ENCODE results near the gene ADGRV1.

The ADGRV1 gene

GRCh38 chr5:90553711-90554110, 4.9 kb upstream of the ADGRV1 start:
- DNase-seq (ENCODE audit: low read depth, low spot score) = no peak
- no peak overlapping the region for H3K9ac ChIP-seq (ENCODE audit: insufficient read length, low read depth)
- TF ChIP-seq ZNF274 (IDR thresholded peaks at IDR 0.05; ENCODE audit: low read depth, low read length) (no peak), SUZ12 (IDR thresholded peaks at IDR 0.05; ENCODE audit: extremely low read depth, insufficient read depth, insufficient read length) (no peak), YY1 (IDR thresholded peaks at IDR 0.05; ENCODE audit: insufficient read depth, insufficient read length) (no peak)
- H3K27me3 ChIP-seq (ENCODE audit: insufficient read depth, insufficient read length) = peaks cover 6% of the 10 kb centered on the region
- H3K9me3 ChIP-seq (ENCODE audit: insufficient read depth, low read length) = no peaks in the 10 kb centered on the region
- H3K4me1 ChIP-seq (ENCODE audit: insufficient read depth, insufficient read length) = no peaks in the 10 kb centered on the region
- no peak overlapping the region for H3K4me3 ChIP-seq (ENCODE audit: insufficient read length, low read depth)
- H3K36me3 ChIP-seq (ENCODE audit: insufficient read depth, insufficient read length, low read length) = no peaks in the 10 kb centered on the region

DNA sequence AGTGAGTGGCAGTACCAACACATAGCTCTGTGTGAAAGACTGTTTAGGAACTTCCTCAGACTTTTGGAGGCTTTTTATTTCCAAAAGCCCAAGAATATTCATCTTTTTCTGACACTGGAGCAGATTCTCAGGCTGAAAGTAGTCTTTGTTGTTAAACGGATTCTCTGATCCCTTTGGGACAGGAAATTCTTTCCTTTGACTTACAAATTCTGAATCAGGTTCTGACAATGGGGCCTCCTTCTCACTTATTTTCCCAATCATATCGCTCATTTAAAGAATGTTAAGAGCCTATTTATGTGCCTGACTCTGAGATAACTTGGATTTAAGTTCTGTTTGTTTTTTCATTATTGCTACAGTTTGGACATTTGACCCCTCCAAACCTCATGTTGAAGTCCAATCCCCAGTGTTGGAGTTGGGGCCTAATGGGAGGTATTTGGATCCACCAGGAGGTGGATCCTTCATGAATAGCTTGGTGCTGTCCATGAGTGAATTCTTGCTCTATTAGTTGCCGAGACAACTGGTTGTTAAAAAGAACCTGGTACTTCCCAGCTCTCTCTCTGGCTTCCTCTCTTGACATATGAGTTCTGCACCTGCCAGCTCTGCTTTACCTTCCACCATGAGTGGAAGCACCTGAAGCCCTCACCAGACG, 4.1 kb upstream of the ADGRV1 start:
- Histone ChIP-seq H3K4me3 (ENCODE audit: insufficient read length, low read depth) (no peak overlapping the region), H3K9me3 (ENCODE audit: insufficient read depth, low read length) (no peaks in the 10 kb centered on the region), H3K27me3 (ENCODE audit: insufficient read depth, insufficient read length) (peaks cover 6% of the 10 kb centered on the region), H3K9ac (ENCODE audit: insufficient read length, low read depth) (no peak overlapping the region), H3K36me3 (ENCODE audit: insufficient read depth, insufficient read length, low read length) (no peaks in the 10 kb centered on the region), H3K4me1 (ENCODE audit: insufficient read depth, insufficient read length) (no peaks in the 10 kb centered on the region)
- TF ChIP-seq SUZ12 (IDR thresholded peaks at IDR 0.05; ENCODE audit: extremely low read depth, insufficient read depth, insufficient read length) (no peak), YY1 (IDR thresholded peaks at IDR 0.05; ENCODE audit: insufficient read depth, insufficient read length) (no peak), ZNF274 (IDR thresholded peaks at IDR 0.05; ENCODE audit: low read depth, low read length) (no peak)
- no peak for DNase-seq (ENCODE audit: low read depth, low spot score)

DNA sequence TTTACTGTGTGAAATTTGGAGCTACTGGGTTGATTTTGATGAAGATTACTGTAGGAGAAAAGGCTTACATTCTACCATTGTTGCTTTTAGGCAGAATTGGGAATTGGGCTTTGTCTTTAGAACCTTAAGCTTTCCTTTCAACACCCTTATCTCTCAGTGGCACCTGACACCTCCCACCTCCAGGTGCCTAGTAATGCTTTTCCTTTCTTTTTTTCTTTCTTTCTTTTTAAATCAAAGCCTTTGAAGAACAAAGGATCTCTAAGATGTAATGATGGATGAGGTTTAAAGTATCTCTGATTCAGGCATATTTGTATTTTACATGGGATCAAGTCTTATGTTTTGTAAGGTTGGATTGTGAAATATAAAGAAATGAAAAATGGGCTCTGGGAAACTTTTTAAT, 2.9 kb upstream of the ADGRV1 start:
- H3K4me1 ChIP-seq (ENCODE audit: insufficient read depth, insufficient read length) = no peaks in the 10 kb centered on the region
- H3K9ac ChIP-seq (ENCODE audit: insufficient read length, low read depth) = no peak overlapping the region
- TF ChIP-seq SUZ12 (IDR thresholded peaks at IDR 0.05; ENCODE audit: extremely low read depth, insufficient read depth, insufficient read length) (no peak), YY1 (IDR thresholded peaks at IDR 0.05; ENCODE audit: insufficient read depth, insufficient read length) (no peak), ZNF274 (IDR thresholded peaks at IDR 0.05; ENCODE audit: low read depth, low read length) (no peak)
- peaks cover 6% of the 10 kb centered on the region for H3K27me3 ChIP-seq (ENCODE audit: insufficient read depth, insufficient read length)
- no peaks in the 10 kb centered on the region for H3K36me3 ChIP-seq (ENCODE audit: insufficient read depth, insufficient read length, low read length)
- DNase-seq (ENCODE audit: low read depth, low spot score) = no peak
- H3K4me3 ChIP-seq (ENCODE audit: insufficient read length, low read depth) = no peak overlapping the region
- H3K9me3 ChIP-seq (ENCODE audit: insufficient read depth, low read length) = no peaks in the 10 kb centered on the region

- TF ChIP-seq ZNF274 (IDR thresholded peaks at IDR 0.05; ENCODE audit: low read depth, low read length) (no peak), SUZ12 (IDR thresholded peaks at IDR 0.05; ENCODE audit: extremely low read depth, insufficient read depth, insufficient read length) (no peak), YY1 (IDR thresholded peaks at IDR 0.05; ENCODE audit: insufficient read depth, insufficient read length) (no peak)
- Histone ChIP-seq H3K4me3 (ENCODE audit: insufficient read length, low read depth) (no peak overlapping the region), H3K36me3 (ENCODE audit: insufficient read depth, insufficient read length, low read length) (no peaks in the 10 kb centered on the region), H3K9ac (ENCODE audit: insufficient read length, low read depth) (no peak overlapping the region), H3K4me1 (ENCODE audit: insufficient read depth, insufficient read length) (peaks cover 2% of the 10 kb centered on the region), H3K27me3 (ENCODE audit: insufficient read depth, insufficient read length) (peaks cover 6% of the 10 kb centered on the region), H3K9me3 (ENCODE audit: insufficient read depth, low read length) (no peaks in the 10 kb centered on the region)
- no peak for DNase-seq (ENCODE audit: low read depth, low spot score)
Measured at GRCh38 chr5:90557391-90557790, 1.2 kb upstream of the ADGRV1 start.

DNA sequence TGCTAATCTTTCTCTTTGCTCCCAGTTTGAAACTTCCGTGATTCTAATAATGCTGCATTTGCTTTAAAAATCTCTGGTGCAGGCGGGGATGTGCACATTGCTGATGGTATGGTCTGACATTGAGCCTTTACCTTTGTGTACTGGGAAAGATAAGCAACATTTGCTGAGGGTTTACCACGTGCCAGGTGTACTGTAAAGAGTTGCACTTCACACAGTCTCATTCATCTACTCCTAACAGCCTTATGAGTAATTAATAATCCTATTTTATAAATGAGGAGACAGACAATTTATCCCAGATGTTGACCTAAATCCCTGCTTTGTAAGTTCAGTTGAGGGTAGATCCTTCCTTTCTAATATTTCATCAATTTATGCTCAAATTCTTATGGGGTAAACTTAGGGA, 726 bp upstream of the ADGRV1 start:
- TF ChIP-seq ZNF274 (IDR thresholded peaks at IDR 0.05; ENCODE audit: low read depth, low read length) (no peak), YY1 (IDR thresholded peaks at IDR 0.05; ENCODE audit: insufficient read depth, insufficient read length) (no peak)
- no peaks in the 10 kb centered on the region for H3K9me3 ChIP-seq (ENCODE audit: insufficient read depth, low read length)
- peaks cover 2% of the 10 kb centered on the region for H3K4me1 ChIP-seq (ENCODE audit: insufficient read depth, insufficient read length)
- DNase-seq (ENCODE audit: low read depth, low spot score) = no peak
- H3K9ac ChIP-seq (ENCODE audit: insufficient read length, low read depth) = peak overlapping the region; percentile 69
- no peaks in the 10 kb centered on the region for H3K36me3 ChIP-seq (ENCODE audit: insufficient read depth, insufficient read length, low read length)
- peaks cover 6% of the 10 kb centered on the region for H3K27me3 ChIP-seq (ENCODE audit: insufficient read depth, insufficient read length)
- H3K4me3 ChIP-seq (ENCODE audit: insufficient read length, low read depth) = peak overlapping the region; percentile 57

- peaks cover 6% of the 10 kb centered on the region for H3K27me3 ChIP-seq (ENCODE audit: insufficient read depth, insufficient read length)
- H3K36me3 ChIP-seq (ENCODE audit: insufficient read depth, insufficient read length, low read length) = no peaks in the 10 kb centered on the region
- TF ChIP-seq YY1 (IDR thresholded peaks at IDR 0.05; ENCODE audit: insufficient read depth, insufficient read length) (no peak), ZNF274 (IDR thresholded peaks at IDR 0.05; ENCODE audit: low read depth, low read length) (no peak), SUZ12 (IDR thresholded peaks at IDR 0.05; ENCODE audit: extremely low read depth, insufficient read depth, insufficient read length) (no peak)
- no peak for DNase-seq (ENCODE audit: low read depth, low spot score)
- H3K9ac ChIP-seq (ENCODE audit: insufficient read length, low read depth) = no peak overlapping the region
- no peaks in the 10 kb centered on the region for H3K9me3 ChIP-seq (ENCODE audit: insufficient read depth, low read length)
- H3K4me1 ChIP-seq (ENCODE audit: insufficient read depth, insufficient read length) = peaks cover 2% of the 10 kb centered on the region
- no peak overlapping the region for H3K4me3 ChIP-seq (ENCODE audit: insufficient read length, low read depth)
Measured at GRCh38 chr5:90560771-90561170, 2.2 kb downstream of the ADGRV1 start.

- H3K4me1 ChIP-seq (ENCODE audit: insufficient read depth, insufficient read length) = peaks cover 2% of the 10 kb centered on the region
- H3K36me3 ChIP-seq (ENCODE audit: insufficient read depth, insufficient read length, low read length) = no peaks in the 10 kb centered on the region
- H3K27me3 ChIP-seq (ENCODE audit: insufficient read depth, insufficient read length) = peaks cover 3% of the 10 kb centered on the region
Measured at GRCh38 chr5:90561766-90562165, 3.2 kb downstream of the ADGRV1 start.

More at GRCh38 chr5:90561766-90562165, 3.2 kb downstream of the ADGRV1 start:
- no peak overlapping the region for H3K9ac ChIP-seq (ENCODE audit: insufficient read length, low read depth)
- H3K4me3 ChIP-seq (ENCODE audit: insufficient read length, low read depth) = no peak overlapping the region
- DNase-seq (ENCODE audit: low read depth, low spot score) = no peak
- TF ChIP-seq YY1 (IDR thresholded peaks at IDR 0.05; ENCODE audit: insufficient read depth, insufficient read length) = no peak
- no peak for TF ChIP-seq ZNF274 (IDR thresholded peaks at IDR 0.05; ENCODE audit: low read depth, low read length)
- TF ChIP-seq SUZ12 (IDR thresholded peaks at IDR 0.05; ENCODE audit: extremely low read depth, insufficient read depth, insufficient read length) = no peak
- H3K9me3 ChIP-seq (ENCODE audit: insufficient read depth, low read length) = no peaks in the 10 kb centered on the region
